Motor neuron (in vitro differentiated cells): ENCODE results near the gene GFRA4. TPM values are rescaled to one million over a fixed set of nuclear protein-coding genes. Genes with fewer than 3 reads are reported as not detected.
A peak's percentile ranks its signal among the peaks of the same experiment; 100 is the strongest.

ENCODE experiments used
- ATAC-seq, 8 experiments: fragments of 200-7000 bp; cut with Tn5 transposase; replicated peaks in 6 of 8; 2 replicates each; pipeline ENCODE4 v1.8.0; 2021; ENCODE audit warnings: mild to moderate bottlenecking in 8 of 8, moderate library complexity in 8 of 8
- H3K27ac ChIP-seq, 2 donors: fragments of 250-450 bp; sonication (Bioruptor Pico); 2 replicates each; pipeline ENCODE4 v1.9.0; 2021; ENCODE audit warnings: antibody characterized with exemption in 2 of 2, mild to moderate bottlenecking in 2 of 2, moderate library complexity in 1 of 2
- H3K4me1 ChIP-seq, 2 donors: fragments of 250-450 bp; sonication (Bioruptor Pico); replicated peaks in 1 of 2; 2 replicates each; pipeline ENCODE4 v1.6.1; 2021; ENCODE audit warnings: antibody characterized with exemption in 2 of 2, mild to moderate bottlenecking in 2 of 2, moderate library complexity in 1 of 2
- H3K4me3 ChIP-seq, 5 donors: fragments of 250-450 bp; sonication (Bioruptor Pico); 2 replicates each; pipeline ENCODE4 v1.9.0; 2021; ENCODE audit warnings: antibody characterized with exemption in 5 of 5, mild to moderate bottlenecking in 5 of 5, moderate library complexity in 4 of 5
- WGBS, 10 experiments: fragments of 450-650 bp; shearing (Covaris generic); methylation state at CpG; one replicate each; pipeline ENCODE4 v1.0.0; 2022; 5-methylcytosine and 5-hydroxymethylcytosine counted together
- in situ Hi-C, 9 experiments: fragments of 400-800 bp; cut with MboI; loops; one replicate each; pipeline ENCODE4 v1.15.0; 2021; ENCODE audit warnings: low sequenced_read_pairs in 9 of 9, low pct_unique_long_range_greater_than_20kb in 2 of 9; ENCODE audit not compliant: unreplicated experiment in 9 of 9
- total RNA-seq, 8 experiments: library from RNA; unstranded; fragments of 300-600 nt; gene quantifications; 2 replicates each; pipeline versions ENCODE4 v1.2.3 to v1.2.4, GENCODE V29; 2022

Gene GFRA4
- total RNA-seq, 8 experiments from 2014 or later: 0.14 TPM; not detected in 7

GRCh38 chr20:3701061-3701998, 38.1 kb upstream of the GFRA4 start:
- WGBS, 10 experiments: 58 to 97% (median 68%) methylated on average over 5 to 8 of the region's 13 CpGs; no CpG with 5 or more reads in 7 of the 10 experiments
- no peaks in the 10 kb centered on the region for H3K4me1 ChIP-seq
- H3K4me3 ChIP-seq: no peak overlapping the region
- ATAC-seq: no peak
- in situ Hi-C loops: no loop called here
- no peak overlapping the region for H3K27ac ChIP-seq

- Histone ChIP-seq H3K4me3 (no peak overlapping the region), H3K4me1 (no peaks in the 10 kb centered on the region), H3K27ac (no peak overlapping the region)
- in situ Hi-C loops: no loop called here
- ATAC-seq: no peak
- 100% methylated on average over 1 of the region's 16 CpGs; no CpG with 5 or more reads in 9 of the 10 experiments for WGBS, 10 experiments
Observed at GRCh38 chr20:3699037-3699436, 35.8 kb upstream of the GFRA4 start.

- Histone ChIP-seq H3K4me1 (no peaks in the 10 kb centered on the region), H3K27ac (no peak overlapping the region), H3K4me3 (no peak overlapping the region)
- peak in 1 of 8 experiments; percentile 16 for ATAC-seq
- WGBS, 10 experiments: 60 to 86% methylated on average over 1 to 6 of the region's 6 CpGs; no CpG with 5 or more reads in 8 of the 10 experiments
- in situ Hi-C loops: no loop called here
Observed at GRCh38 chr20:3698591-3699001, 35.4 kb upstream of the GFRA4 start.

- no peak overlapping the region for H3K27ac ChIP-seq
- WGBS, 10 experiments: 40 to 100% (median 90%) methylated on average over 1 to 8 of the region's 18 CpGs; no CpG with 5 or more reads in 4 of the 10 experiments
- no peaks in the 10 kb centered on the region for H3K4me1 ChIP-seq
- H3K4me3 ChIP-seq: no peak overlapping the region
- peak in 1 of 8 experiments; percentile 40 for ATAC-seq
- in situ Hi-C loops: no loop called here
Observed at GRCh38 chr20:3697588-3698305, 34.5 kb upstream of the GFRA4 start.

GRCh38 chr20:3696745-3697587, 33.8 kb upstream of the GFRA4 start:
- WGBS, 10 experiments: 50 to 100% (median 93%) methylated on average over 1 to 4 of the region's 15 CpGs; no CpG with 5 or more reads in 5 of the 10 experiments
- in situ Hi-C loops: no loop called here
- Histone ChIP-seq H3K4me3 (no peak overlapping the region), H3K27ac (no peak overlapping the region), H3K4me1 (no peaks in the 10 kb centered on the region)
- no peak for ATAC-seq

DNA sequence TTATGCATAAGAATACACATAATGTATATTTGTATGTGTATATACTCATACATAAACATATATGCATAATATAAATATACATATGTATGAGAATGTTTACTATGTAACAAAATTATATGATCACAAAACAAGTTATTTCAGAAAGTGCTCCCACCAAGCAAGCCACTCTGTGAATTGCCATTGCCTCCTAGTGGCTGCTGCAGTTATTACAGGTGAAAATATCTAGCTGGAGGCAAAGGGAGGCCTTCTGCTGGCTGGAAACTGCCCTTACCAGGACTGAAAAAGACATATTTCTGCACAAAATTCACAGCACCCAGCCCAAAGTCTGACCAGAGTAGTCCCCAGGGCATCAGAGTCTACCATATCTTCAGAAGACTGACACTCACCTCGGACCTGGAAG, 33.0 kb upstream of the GFRA4 start:
- WGBS, 10 experiments: 83 to 100% (median 100%) methylated on average over 1 of the region's 1 CpG; no CpG with 5 or more reads in 7 of the 10 experiments
- Histone ChIP-seq H3K4me1 (no peaks in the 10 kb centered on the region), H3K27ac (no peak overlapping the region), H3K4me3 (no peak overlapping the region)
- in situ Hi-C loops: no loop called here
- peak in 1 of 8 experiments; percentile 43 for ATAC-seq

DNA sequence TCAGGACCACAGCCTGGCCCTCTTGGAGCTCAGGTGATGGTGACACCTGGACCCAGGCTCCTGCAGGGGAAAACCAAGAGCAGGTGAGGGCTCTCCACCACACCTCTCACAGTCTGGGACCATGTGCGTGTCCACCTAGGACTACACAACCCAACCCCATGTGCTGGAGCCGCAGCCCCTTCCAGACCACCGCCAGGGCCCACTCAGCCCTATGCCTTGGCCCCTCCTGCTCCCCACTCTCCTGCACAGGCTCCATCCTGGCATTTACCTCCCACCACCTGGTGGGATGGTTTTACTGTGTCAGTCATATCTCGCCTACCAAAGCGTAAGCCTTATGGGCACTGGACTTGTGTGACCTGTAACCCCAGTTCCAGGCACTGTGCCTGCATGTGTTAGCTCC, 31.7 kb upstream of the GFRA4 start:
- 90% methylated on average over 3 of the region's 5 CpGs; no CpG with 5 or more reads in 9 of the 10 experiments for WGBS, 10 experiments
- Histone ChIP-seq H3K4me1 (no peaks in the 10 kb centered on the region), H3K4me3 (no peak overlapping the region), H3K27ac (no peak overlapping the region)
- in situ Hi-C loops: no loop called here
- no peak for ATAC-seq

DNA sequence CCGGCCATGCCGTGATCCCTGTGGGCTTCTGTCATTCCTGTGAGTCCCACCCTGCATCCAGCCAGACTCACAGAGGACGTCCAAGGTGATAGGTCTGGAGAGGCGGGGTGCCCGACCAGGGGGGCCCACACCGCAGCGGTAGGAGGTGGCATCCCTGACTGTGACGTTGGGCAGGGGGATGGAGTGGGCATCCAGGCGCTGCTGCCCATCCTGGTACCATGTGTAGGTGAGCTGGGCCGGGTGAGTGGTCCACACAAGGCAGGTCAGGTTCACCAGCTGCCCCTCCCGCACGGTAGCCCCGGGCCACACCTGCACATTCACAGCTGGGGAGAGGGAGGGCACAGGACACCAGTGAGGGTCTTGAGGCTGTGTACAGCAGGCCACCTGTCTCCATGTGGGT, 30.2 kb upstream of the GFRA4 start:
- WGBS, 10 experiments: 30 to 62% methylated on average over 2 to 6 of the region's 13 CpGs; no CpG with 5 or more reads in 8 of the 10 experiments
- in situ Hi-C loops: no loop called here
- Histone ChIP-seq H3K4me3 (no peak overlapping the region), H3K27ac (no peak overlapping the region), H3K4me1 (no peaks in the 10 kb centered on the region)
- ATAC-seq: no peak

DNA sequence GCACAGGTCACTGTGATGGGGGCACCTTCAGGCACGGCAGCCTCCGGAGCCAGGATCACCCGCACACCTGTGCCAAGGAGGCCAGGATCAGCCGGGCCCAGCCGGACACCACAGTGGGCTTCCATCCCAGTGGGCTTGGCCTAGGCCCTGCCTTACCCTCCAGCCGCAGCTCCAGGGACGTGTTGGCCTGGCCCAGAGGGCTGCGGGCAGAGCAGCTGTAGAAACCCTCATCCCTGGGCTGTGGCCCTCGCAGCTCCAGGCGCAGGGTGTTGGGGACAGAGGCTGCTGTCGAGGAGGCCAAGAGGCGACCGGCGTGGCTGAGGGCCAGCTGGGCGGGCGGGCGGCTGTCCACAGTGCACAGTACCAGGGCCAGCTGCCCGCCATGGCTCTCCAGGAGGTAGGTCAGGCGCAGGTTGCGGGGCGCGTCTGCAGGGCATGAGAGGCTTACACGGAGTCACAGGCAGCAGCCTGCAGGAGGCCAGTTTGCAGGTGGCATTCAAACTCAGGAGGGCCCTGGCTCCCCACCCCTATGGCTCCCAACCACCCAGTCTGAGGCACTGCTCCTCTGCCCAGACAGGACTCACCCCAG, 29.6 kb upstream of the GFRA4 start:
- no peak overlapping the region for H3K27ac ChIP-seq
- H3K4me1 ChIP-seq: no peaks in the 10 kb centered on the region
- H3K4me3 ChIP-seq: no peak overlapping the region
- 60 to 88% methylated on average over 1 to 5 of the region's 23 CpGs; no CpG with 5 or more reads in 8 of the 10 experiments for WGBS, 10 experiments
- in situ Hi-C loops: no loop called here
- ATAC-seq: no peak

GRCh38 chr20:3691897-3692296, 28.7 kb upstream of the GFRA4 start:
- H3K4me3 ChIP-seq: no peak overlapping the region
- ATAC-seq: no peak
- no peaks in the 10 kb centered on the region for H3K4me1 ChIP-seq
- 20 to 100% (median 83%) methylated on average over 1 to 4 of the region's 9 CpGs; no CpG with 5 or more reads in 6 of the 10 experiments for WGBS, 10 experiments
- no peak overlapping the region for H3K27ac ChIP-seq
- in situ Hi-C loops: no loop called here

- H3K27ac ChIP-seq: no peak overlapping the region
- H3K4me3 ChIP-seq: no peak overlapping the region
- no peak for ATAC-seq
- no peaks in the 10 kb centered on the region for H3K4me1 ChIP-seq
- 67 to 87% (median 84%) methylated on average over 1 to 4 of the region's 16 CpGs; no CpG with 5 or more reads in 6 of the 10 experiments for WGBS, 10 experiments
- in situ Hi-C loops: no loop called here
Observed at GRCh38 chr20:3691306-3691705, 28.1 kb upstream of the GFRA4 start.

GRCh38 chr20:3690413-3690812, 27.2 kb upstream of the GFRA4 start:
- in situ Hi-C loops: no loop called here
- WGBS, 10 experiments: 42 to 100% (median 86%) methylated on average over 1 to 2 of the region's 3 CpGs; no CpG with 5 or more reads in 2 of the 10 experiments
- ATAC-seq: no peak
- H3K4me1 ChIP-seq: no peaks in the 10 kb centered on the region
- no peak overlapping the region for H3K27ac ChIP-seq
- no peak overlapping the region for H3K4me3 ChIP-seq
